Stimulated activated CD8-positive, alpha-beta memory T cell treated with anti-CD3 and anti-CD28 coated beads, Interleukin-12 subunit alpha, Interleukin-12 subunit beta, amount 100 ng/mL, for 24 hours (primary cell): ENCODE results near the gene NPPA.
A peak's percentile ranks its signal among the peaks of the same experiment; 100 is the strongest.
"Not testable (repeated sequence)": the region's sequence is repeated elsewhere in the genome, so short reads cannot be mapped to it uniquely, and the experiment has no call there.

Experiments
- DNase-seq: peaks from one replicate; pipeline ENCODE4 v3.0.0-alpha.2; 2020; ENCODE audit errors: extremely low read depth

NPPA gene

GRCh38 chr1:11847667-11848372 lies at the start of gene NPPA:
TSS of gene NPPA (minus strand) at chr1:11847783. CDS start at chr1:11847684, 99 bp downstream.
- no peak for DNase-seq

GRCh38 chr1:11894501-11894900 lies 46.9 kb upstream of the NPPA start:
- DNase-seq: not testable (repeated sequence)

- peak; percentile 33 for DNase-seq
Observed at GRCh38 chr1:11893907-11894251, 46.3 kb upstream of the NPPA start.

- no peak for DNase-seq
Observed at GRCh38 chr1:11891433-11892186, 44.0 kb upstream of the NPPA start.

- no peak for DNase-seq
Observed at GRCh38 chr1:11888877-11889208, 41.3 kb upstream of the NPPA start.

GRCh38 chr1:11888206-11888876 lies 40.8 kb upstream of the NPPA start:
- no peak for DNase-seq

GRCh38 chr1:11887666-11888007 lies 40.1 kb upstream of the NPPA start:
- DNase-seq: no peak

GRCh38 chr1:11886986-11887665 lies 39.5 kb upstream of the NPPA start:
- no peak for DNase-seq

- no peak for DNase-seq
Observed at GRCh38 chr1:11885916-11886315, 38.3 kb upstream of the NPPA start.

GRCh38 chr1:11882814-11883538 lies 35.4 kb upstream of the NPPA start:
- DNase-seq: no peak

- no peak for DNase-seq
Observed at GRCh38 chr1:11881749-11882441, 34.3 kb upstream of the NPPA start.

- DNase-seq: no peak
Observed at GRCh38 chr1:11880911-11881748, 33.5 kb upstream of the NPPA start.

- DNase-seq: no peak
Observed at GRCh38 chr1:11880181-11880575, 32.6 kb upstream of the NPPA start.

GRCh38 chr1:11879311-11880180 lies 32.0 kb upstream of the NPPA start:
- no peak for DNase-seq

GRCh38 chr1:11878891-11879190 lies 31.3 kb upstream of the NPPA start:
- DNase-seq: no peak

GRCh38 chr1:11878081-11878890 lies 30.7 kb upstream of the NPPA start:
- DNase-seq: no peak

- no peak for DNase-seq
Observed at GRCh38 chr1:11877074-11877473, 29.5 kb upstream of the NPPA start.

GRCh38 chr1:11875094-11875493 lies 27.5 kb upstream of the NPPA start:
- DNase-seq: no peak

GRCh38 chr1:11874624-11875023 lies 27.0 kb upstream of the NPPA start:
- no peak for DNase-seq
